K562 (cell line): ENCODE results near the gene KLK15. TPM values are rescaled to one million over a fixed set of nuclear protein-coding genes. Genes with fewer than 3 reads are reported as not detected.

Experiments used
- CGGBP1 ChIP-seq: fragments of 250-450 bp; sonication (Bioruptor Pico); IDR thresholded peaks from 2 replicates; pipeline ENCODE4 v1.9.0; 2021; ENCODE audit warnings: mild to moderate bottlenecking
- CHD1 ChIP-seq: fragments of 200-600 bp; sonication (generic); IDR thresholded peaks from one replicate; pipeline ENCODE4 v1.6.1; 2012; ENCODE audit warnings: mild to moderate bottlenecking, moderate library complexity, low read length, inconsistent platforms
- CXXC5 ChIP-seq: fragments of 250-450 bp; sonication (Bioruptor Pico); IDR thresholded peaks from 2 replicates; pipeline ENCODE4 v1.8.0; 2022; ENCODE audit warnings: inconsistent platforms, mild to moderate bottlenecking, moderate library complexity
- ERF ChIP-seq: fragments of 450-650 bp; formaldehyde crosslinking; IDR thresholded peaks from 2 replicates; pipeline ENCODE4 v1.4.0; 2020; ENCODE audit warnings: mild to moderate bottlenecking, mixed read lengths
- ESRRB ChIP-seq: fragments of 250-450 bp; sonication (Bioruptor Pico); IDR thresholded peaks from 2 replicates; pipeline ENCODE4 v1.5.0; 2020; ENCODE audit warnings: mild to moderate bottlenecking, moderate library complexity, borderline replicate concordance
- FOS ChIP-seq: IDR thresholded peaks from 3 replicates; pipeline ENCODE4 v1.6.1; 2011; ENCODE audit not compliant: insufficient read length; ENCODE audit errors: extremely low read depth
- FOXA3 ChIP-seq, 2 experiments: fragments of 450-650 bp in 1 of 2; sonication (generic) in 1 of 2; formaldehyde crosslinking; IDR thresholded peaks in 1 of 2; conservative IDR thresholded peaks in 1 of 2; 2 replicates each; pipeline versions ENCODE4 v1.4.0 to v1.8.0; 2020 to 2022; ENCODE audit warnings: mild to moderate bottlenecking in 2 of 2, missing genetic modification reagents in 1 of 2
- KAT2B ChIP-seq: IDR thresholded peaks from one replicate; pipeline ENCODE4 v1.6.1; 2012; ENCODE audit warnings: low read depth, mild to moderate bottlenecking, control low read depth, inconsistent platforms, low read length, moderate library complexity
- KLF10 ChIP-seq: fragments of 250-450 bp; sonication (Bioruptor Pico); IDR thresholded peaks from 2 replicates; pipeline ENCODE4 v1.6.1; 2021; ENCODE audit warnings: matching md5 sums
- KLF13 ChIP-seq: fragments of 450-650 bp; IDR thresholded peaks from 2 replicates; pipeline ENCODE4 v1.6.1; 2016; ENCODE audit warnings: missing genetic modification characterization, low read depth, mild to moderate bottlenecking, missing compliant biosample characterization, moderate library complexity, borderline replicate concordance
- MTA3 ChIP-seq: fragments of 450-650 bp; formaldehyde crosslinking; IDR thresholded peaks from 2 replicates; pipeline ENCODE4 v1.6.1; 2017; ENCODE audit warnings: mild to moderate bottlenecking, borderline replicate concordance
- RUNX1 ChIP-seq: sonication (generic); IDR thresholded peaks from 2 replicates; pipeline ENCODE4 v1.6.1; 2016; ENCODE audit warnings: antibody characterized with exemption, low read depth
- TAF1 ChIP-seq: IDR thresholded peaks from 2 replicates; pipeline ENCODE4 v1.6.1; 2011; ENCODE audit warnings: mild to moderate bottlenecking, low read length, moderate library complexity; ENCODE audit not compliant: insufficient read depth, control insufficient read depth, severe bottlenecking; ENCODE audit errors: extremely low read depth
- TEAD4 ChIP-seq, 2 experiments: sonication (generic) in 1 of 2; formaldehyde crosslinking in 1 of 2; IDR thresholded peaks; 2 replicates each; pipeline versions ENCODE4 v1.6.1 to v1.8.0; 2012 to 2022; ENCODE audit warnings: borderline replicate concordance in 1 of 2, inconsistent platforms in 1 of 2, low read length in 1 of 2, mild to moderate bottlenecking in 1 of 2, missing genetic modification reagents in 1 of 2
- THAP12 ChIP-seq: fragments of 250-450 bp; sonication (Bioruptor Pico); IDR thresholded peaks from 2 replicates; pipeline ENCODE4 v1.9.0; 2021; ENCODE audit warnings: mild to moderate bottlenecking, inconsistent platforms
- ZNF134 ChIP-seq: fragments of 250-450 bp; sonication (Bioruptor Pico); conservative IDR thresholded peaks from 2 replicates; pipeline ENCODE4 v1.4.0; 2020
- ZNF174 ChIP-seq: fragments of 250-450 bp; sonication (Bioruptor Pico); IDR thresholded peaks from 2 replicates; pipeline ENCODE4 v1.4.0; 2020; ENCODE audit warnings: mild to moderate bottlenecking
- ZNF24 ChIP-seq: fragments of 450-650 bp; IDR thresholded peaks from 2 replicates; pipeline ENCODE4 v1.6.1; 2016
- ZNF76 ChIP-seq: fragments of 250-450 bp; sonication (Bioruptor Pico); IDR thresholded peaks from 2 replicates; pipeline ENCODE4 v1.4.0; 2020; ENCODE audit warnings: mild to moderate bottlenecking, moderate library complexity, borderline replicate concordance
- polyA plus RNA-seq, 8 experiments: library from polyadenylated mRNA; depleted of rRNA in 4 of 8; stranded (reverse) in 5 of 8; unstranded in 3 of 8; fragments of >200 nt; fragmentation: Nextera tagmentation in 2 of 8; fragmentation: Illumina TruSeq in 1 of 8; extraction: Ambion mirVana in 2 of 8; extraction: Trizol in 1 of 8; gene quantifications; 2 replicates each; pipeline versions ENCODE4 v1.2.1 to v1.2.3, GENCODE V29; 2011 to 2014; ENCODE audit warnings: inconsistent platforms in 1 of 8, missing spikeins in 1 of 8
- total RNA-seq, 7 experiments: library from RNA; depleted of rRNA in 6 of 7; stranded (reverse); fragments of >200 nt in 6 of 7; fragmentation: Illumina TruSeq in 2 of 7; extraction: Trizol in 2 of 7; gene quantifications; 2 replicates each; pipeline versions ENCODE4 v1.2.1 to v1.2.3, GENCODE V29; 2011 to 2021; ENCODE audit warnings: low replicate concordance in 1 of 7
- TF ChIP-seq, protein P1 (sequence below): fragments of 250-450 bp; sonication (Bioruptor Pico); IDR thresholded peaks from 2 replicates; pipeline ENCODE4 v1.4.0; 2020; ENCODE audit warnings: mild to moderate bottlenecking, moderate library complexity
- TF ChIP-seq, protein P2 (sequence below): sonication (generic); formaldehyde crosslinking; IDR thresholded peaks from 2 replicates; pipeline ENCODE4 v1.8.0; 2022; ENCODE audit warnings: missing genetic modification reagents, mild to moderate bottlenecking, moderate library complexity, borderline replicate concordance

KLK15 gene
- total and polyA plus RNA-seq, 9 of the 15 experiments (the other 6 are each of a cell fraction or from before 2014, with no cell fraction given), result not detected

DNA sequence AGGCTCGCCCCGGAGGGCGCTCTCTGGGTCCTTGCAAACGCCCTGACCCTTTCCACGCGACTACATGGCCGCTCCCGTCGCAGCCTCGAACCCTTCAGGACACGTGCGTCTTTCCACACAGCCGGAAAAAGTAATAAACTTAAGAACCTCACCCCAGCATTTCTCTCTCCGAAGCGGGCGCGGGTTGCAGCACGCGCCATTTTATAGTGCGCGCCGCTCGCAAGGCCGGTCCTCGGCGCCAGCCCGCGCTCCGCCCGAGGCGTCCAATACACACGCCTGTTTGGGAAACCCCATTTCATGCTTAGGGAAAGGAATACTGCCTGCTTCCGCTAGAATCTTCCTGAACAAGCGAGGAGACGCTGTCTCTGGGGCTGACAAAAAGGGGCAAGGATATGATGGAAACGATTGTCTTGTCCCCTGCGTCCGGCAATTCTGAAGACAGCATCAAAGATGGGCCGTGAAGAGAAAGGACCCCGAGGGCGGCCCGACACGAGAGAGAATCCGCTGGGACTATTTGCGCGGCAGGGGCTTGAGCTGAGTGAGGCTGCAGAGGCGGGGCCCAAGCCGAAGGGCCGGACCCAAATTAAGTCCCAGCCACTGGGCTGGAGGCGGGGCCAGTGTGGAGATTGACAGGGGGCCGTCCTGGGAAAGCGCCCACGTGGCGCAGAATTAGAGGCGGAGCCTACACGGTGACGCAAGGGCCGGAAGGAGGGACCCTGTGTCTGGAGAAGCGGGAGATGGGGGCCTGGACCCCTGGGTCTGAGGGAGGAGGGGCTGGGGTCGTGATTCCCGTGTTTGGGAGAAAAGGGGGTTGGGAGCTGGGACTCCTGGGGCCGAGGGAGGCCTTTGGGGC is 28.7 kb downstream of the KLK15 start (continued):
- TF ChIP-seq ZNF76 (no peak), MTA3 (peak; percentile 99), THAP12 (CRISPR knock-in tag) (peak; percentile 81; the same call in 1 of the 2 replicates), TEAD4 (IDR thresholded peaks at IDR 0.05; ENCODE audit: low read length) (no peak; the same call in 1 of the 2 replicates), TEAD4 (CRISPR knock-in tag; IDR thresholded peaks at IDR 0.05; ENCODE audit: borderline replicate concordance) (no peak), ZNF24 (no peak), FOXA3 (CRISPR knock-in tag; conservative IDR thresholded peaks at IDR 0.05 in 1 of 2, IDR thresholded peaks at IDR 0.05 in 1 of 2) (no peak), CGGBP1 (CRISPR knock-in tag) (peak; percentile 76), RUNX1 (no peak), CHD1 (peak; percentile 89), ERF (peak; percentile 58; the same call in 1 of the 2 replicates), ZNF174 (CRISPR knock-in tag) (no peak), FOS (no peak), KLF13 (no peak), ESRRB (CRISPR knock-in tag) (no peak), KAT2B (no peak), ZNF134 (CRISPR knock-in tag) (no peak), TAF1 (peak; percentile 95), KLF10 (no peak), CXXC5 (CRISPR knock-in tag) (peak; percentile 85)
- TF ChIP-seq, protein P1, sequence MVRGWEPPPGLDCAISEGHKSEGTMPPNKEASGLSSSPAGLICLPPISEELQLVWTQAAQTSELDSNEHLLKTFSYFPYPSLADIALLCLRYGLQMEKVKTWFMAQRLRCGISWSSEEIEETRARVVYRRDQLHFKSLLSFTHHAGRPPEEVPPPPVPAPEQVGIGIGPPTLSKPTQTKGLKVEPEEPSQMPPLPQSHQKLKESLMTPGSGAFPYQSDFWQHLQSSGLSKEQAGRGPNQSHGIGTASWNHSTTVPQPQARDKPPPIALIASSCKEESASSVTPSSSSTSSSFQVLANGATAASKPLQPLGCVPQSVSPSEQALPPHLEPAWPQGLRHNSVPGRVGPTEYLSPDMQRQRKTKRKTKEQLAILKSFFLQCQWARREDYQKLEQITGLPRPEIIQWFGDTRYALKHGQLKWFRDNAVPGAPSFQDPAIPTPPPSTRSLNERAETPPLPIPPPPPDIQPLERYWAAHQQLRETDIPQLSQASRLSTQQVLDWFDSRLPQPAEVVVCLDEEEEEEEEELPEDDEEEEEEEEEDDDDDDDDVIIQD (CRISPR knock-in tag), result no peak
- TF ChIP-seq, protein P2, sequence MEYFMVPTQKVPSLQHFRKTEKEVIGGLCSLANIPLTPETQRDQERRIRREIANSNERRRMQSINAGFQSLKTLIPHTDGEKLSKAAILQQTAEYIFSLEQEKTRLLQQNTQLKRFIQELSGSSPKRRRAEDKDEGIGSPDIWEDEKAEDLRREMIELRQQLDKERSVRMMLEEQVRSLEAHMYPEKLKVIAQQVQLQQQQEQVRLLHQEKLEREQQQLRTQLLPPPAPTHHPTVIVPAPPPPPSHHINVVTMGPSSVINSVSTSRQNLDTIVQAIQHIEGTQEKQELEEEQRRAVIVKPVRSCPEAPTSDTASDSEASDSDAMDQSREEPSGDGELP (CRISPR knock-in tag), result peak; percentile 81
